Activated naive CD4-positive, alpha-beta T cell (primary cell): ENCODE results near the gene SRXN1.
"Not testable (repeated sequence)": the region's sequence is repeated elsewhere in the genome, so short reads cannot be mapped to it uniquely, and the experiment has no call there.

Experiments used
- DNase-seq, 4 experiments: peaks; one replicate each; lab custom pipeline; 2025; lab: John Stamatoyannopoulos, UW

Gene SRXN1

DNA sequence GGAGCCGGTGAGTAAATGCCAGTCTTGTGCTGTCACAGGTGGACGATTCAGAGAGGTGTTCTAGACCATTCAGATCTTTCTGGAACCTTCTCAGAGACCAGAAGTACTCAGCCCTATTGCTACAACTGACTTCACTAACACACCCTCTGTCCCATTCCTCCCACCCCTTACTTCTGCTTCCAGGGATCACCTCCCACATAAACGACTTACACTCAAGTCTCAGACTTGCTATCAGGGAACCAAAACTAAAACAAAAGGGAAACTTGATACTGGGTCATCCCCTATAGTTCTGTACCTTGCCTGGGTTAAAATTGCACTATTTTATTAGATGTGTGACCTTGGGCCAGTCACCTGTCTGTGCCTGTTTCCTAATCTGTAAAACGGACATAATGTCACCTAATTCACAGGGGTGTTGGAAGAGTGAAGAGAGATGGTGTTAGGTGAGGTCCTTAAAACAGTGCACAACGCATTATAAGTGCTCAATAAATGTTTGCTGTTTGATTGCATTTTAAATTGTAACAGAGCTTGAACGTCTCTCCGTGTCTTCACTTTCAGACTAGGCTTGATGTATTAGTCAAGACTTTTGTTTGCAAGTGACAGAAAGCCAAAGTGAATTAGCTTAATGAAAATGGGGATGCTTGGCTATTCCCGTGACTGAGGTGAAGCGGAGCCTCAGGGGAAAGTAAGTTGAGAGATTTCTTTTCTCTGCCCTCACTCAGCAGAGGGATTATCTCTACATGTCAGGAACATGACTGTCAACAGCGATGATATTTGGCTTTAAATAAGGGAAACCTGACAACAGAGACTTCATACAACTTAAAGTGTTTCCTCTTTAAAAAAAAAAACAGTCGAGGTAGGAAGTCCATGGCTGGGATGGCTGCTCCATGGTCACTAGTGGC is 3.0 kb upstream of the SRXN1 start:
- DNase-seq = no peak

DNA sequence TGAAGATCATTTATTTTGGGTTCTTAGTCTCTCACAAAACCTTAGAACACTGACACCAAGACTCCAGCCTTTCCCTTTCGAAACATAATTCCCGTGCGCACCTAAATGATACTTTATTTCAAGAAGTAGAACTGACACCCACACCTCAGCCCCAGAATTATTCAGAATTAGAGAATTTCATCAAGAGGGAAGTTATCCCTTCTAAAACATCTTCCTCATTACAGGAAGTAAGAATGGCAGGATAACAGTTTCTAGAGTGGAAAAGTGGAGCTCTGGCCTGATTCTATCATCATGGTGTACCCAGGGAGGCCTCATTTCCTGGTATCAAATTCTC is 1.4 kb upstream of the SRXN1 start:
- DNase-seq = no peak

DNA sequence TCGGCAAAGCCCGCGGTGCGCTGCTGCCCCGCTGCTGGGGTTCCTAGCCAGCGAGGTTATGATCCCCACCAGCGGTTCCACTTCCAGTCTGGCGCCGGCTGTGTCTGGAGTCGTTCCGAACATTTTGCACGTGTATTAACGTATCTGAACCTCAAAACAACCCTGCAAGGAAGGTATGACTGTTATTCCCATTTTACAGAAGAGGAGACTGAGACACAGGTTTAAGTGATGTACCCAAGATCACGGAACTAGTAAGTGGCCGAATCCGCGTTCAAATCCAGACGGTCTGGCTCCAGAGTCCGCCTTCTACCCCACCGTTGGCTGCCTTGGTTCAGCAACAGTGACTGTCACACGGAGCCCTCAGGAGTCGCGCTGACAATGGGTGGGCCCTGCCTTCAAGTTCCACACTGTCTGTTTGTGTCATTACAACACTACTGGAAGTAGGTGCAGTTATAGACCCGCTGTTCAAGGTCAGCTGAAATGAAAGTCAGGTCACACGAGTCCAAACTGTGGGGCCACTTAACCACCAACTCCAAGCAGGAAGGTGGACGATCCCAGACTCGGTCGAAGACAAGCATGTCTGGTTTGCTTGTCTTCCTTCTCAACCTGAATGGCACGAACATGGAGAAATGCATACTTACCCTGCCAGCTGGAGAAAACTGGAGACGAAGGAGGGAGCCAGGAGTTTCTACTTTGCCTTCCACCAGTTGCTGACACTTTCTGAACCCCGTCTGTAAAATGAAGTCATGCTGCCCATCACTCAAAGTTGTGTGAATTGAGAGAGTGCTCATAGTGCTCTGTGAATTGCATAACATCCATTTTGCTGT is 803 bp upstream of the SRXN1 start:
- DNase-seq = no peak

DNA sequence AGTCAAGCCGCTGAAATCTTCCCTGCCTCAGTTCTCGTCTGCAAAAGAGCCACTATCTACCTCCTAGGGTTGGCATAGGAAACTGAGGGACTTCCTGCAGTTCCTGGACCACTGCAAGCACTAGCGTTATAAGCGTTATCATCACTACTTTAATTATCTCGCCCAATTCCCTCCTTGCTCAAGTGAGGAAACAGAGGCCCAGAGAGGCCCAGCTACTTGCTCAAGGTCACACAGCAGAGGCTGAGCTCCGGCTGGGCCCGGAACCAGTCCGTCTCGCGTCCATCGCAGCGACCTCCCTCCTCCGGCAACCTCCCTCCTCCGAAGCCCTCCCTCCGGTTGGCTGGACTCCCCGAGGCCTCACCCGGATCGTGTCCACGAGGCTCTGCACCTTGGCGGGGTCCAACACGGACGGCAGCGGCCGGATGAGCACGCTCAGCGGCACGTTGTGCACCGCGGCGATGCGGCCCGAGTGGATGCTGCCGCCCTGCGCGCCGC is 338 bp downstream of the SRXN1 start:
- no peak for DNase-seq

DNA sequence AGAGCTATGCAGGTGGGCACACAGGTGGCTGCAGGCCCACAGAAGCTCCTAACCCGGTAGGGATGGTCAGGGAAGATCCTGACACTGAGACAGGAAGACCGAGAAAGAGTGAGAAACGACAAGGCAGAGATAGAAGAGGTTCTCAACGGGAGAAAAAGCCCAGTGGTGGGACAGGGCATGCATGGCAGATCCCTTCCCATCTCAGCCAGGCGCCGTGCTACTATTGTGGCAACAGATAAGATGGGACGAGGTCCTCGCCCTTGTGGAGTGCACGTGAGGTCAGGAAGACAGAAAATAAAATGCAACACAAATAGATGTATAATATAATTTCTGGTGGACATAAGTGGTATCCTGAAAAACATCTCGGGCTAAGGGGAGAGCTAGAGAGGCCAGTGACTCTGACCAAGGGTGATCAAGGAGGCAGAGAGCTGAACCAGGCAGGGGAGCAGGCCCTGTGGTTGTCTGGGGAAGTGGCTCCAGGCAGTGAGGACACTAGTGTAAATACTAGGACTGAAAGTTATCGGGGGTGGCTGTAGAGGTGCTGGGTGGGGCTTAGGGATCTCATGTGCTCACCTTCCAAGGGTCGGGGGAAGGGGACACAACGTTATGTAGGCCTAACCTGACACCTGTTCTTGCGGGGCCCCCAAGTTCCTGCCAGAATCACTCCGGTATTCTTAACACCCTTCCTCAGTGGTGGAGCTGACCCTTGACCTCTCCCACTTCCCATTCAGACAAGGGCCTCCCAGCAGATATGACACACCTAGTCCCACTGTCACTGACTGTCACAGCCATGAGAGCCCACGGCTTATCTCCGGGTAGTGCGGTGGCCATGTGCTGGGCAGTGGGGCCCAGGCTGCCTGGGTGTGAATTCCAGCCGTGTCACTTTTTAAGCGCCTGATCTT is 1.0 kb downstream of the SRXN1 start:
- no peak for DNase-seq

DNA sequence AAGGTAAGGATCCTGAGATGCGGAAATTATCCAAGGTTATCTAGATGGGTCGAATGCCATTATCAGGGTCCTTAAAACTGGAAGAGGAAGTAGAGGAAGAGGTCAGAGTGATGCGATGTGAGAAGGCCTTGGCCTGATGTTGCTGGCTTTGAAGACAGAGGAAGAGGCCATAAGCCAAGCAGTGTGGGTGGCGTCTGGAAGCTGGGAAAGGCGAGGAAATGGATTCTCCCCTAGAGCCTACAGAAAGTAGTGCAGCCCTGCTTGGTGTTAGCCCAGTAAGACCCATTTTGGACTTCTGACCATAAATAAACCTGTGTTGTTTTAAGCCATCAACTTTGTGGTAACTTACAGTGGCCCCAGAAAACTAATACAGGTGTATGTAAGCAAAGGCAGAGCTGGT is 2.0 kb downstream of the SRXN1 start:
- no peak for DNase-seq

DNA sequence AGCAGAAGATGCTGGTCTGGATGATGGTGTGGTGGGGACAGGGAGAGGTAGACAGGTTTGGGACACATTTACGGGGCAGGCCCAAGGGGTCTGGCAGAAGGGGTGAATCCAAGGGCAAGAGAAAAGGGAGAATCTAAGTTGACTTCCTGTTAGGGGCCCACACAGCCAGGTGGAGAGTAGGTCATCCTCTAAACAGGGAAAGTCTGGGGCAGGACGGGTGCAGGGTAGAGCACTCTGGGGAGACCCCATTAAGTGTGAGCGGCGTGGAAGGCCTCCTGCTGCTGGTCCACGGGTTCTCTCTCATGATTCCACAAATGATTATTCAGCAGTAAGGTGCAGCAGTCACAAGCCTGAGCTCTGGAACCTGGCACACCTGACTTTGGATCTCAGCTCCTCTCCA is 2.7 kb downstream of the SRXN1 start:
- DNase-seq = no peak

DNA sequence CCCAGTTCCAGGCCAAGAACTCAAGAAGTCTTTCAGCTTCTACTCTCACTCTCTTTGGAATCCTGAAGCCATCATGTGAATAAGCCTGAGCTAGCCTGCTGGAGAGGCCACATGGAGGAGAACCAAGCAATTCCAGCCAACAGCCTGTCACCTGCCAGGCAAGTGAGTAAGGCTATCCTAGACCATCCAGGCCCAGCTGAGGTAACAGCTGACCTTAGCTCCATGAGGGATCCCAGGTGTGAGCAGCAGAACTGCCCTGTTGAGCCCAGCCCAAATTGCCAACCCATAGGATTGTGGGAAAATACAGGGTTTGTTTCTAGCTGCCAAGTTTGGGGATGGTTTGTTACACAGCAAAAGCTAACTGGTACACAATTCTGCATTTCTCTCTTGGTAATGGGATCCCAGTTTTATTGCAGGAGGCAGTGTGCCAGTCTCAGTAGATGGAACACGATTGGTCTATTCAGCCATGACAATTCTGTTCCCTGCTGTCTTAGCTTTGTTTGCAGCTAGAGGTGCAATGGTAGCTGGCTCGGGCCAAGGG is 5.5 kb downstream of the SRXN1 start:
- no peak for DNase-seq

DNA sequence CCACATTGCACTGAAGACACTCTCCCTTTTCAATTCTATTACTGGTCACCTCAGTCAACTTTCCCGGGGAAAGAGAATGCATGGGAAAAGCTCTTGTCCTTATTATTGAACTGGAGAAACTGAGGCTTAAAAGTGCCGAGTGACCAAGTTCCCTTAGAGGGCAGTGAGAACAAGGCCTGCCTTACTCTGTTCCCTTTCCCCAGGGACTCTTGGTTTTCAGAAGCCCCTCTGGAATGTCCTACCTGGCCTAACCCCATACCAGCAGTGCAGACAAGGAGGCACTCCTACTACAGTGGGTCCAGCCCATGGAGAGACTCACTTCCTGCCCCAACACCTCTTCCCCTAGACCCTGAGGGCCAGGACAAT is 6.1 kb downstream of the SRXN1 start:
- no peak for DNase-seq

DNA sequence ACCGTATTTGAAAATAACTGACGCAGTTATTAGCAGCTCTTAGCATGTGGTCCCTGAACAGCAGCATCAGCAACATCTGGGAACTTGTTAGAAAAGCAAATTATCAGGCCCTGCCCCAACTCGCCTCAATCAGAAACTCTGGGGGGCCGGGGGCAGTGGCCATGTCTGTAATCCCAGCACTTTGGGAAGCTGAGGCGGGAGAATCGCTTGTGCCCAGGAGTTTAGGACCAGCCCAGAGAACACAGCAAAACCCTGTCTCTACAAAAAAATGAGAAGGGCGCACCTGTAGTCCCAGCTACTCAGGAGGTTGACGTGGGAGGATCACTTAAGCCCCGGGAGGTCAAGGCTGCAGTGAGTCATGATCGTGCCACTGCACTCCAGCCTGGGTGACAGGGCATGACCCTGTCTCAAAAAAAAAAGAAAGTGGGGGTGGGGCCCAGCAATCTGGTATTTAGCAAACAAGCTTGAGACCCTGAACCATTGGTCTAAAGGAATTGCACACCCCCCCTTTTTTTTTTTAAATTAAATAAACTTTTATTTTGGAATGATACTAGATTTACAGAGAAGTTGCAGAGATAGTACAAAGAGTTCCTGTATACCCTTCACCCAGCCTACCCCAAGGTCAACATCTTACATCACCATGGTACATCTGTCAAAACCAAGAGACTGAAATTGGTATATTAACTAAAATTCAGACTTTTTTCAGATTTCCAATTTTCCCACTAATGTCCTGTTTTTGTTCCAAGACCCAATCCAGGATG is 6.7 kb downstream of the SRXN1 start:
- no peak for DNase-seq

DNA sequence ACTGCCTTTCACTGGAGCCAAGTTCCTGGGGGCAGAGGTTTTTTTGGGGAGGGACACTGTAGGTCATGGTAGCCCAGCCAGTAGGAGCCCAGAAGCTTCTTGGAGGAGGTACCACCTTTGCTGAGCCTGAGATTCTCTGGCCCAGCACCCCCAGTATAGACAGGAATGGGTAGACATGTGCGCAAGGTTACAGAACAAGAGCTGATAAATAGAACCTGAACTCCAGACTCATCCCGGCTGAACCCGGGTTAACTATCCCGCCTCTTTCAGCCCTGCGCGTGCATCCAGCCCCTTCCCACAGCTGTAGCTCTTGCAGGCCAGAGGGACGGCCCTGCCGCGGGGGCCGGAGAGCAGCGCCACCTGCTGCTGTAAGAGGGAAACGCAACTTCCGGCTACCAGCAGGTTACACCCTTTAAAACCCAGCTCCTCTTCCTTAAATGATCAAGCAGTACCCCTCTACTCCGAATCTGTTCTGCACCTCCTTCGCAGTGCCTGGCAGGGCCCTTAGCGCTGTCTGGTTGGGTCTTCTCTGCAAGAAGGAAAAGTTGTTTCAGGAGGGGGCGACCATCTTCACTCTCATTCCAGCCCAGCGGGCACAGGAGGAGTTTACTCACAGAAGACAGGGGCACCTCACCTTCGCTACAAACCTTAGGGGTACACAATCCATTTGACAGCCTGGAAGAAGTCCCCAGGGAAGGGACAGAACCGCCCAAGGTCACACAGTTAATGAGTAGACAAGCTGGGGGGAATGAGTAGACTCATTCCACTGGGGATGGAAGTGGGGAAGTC is 7.5 kb downstream of the SRXN1 start:
- peak; percentile 24 to 43 (median 34) for DNase-seq

DNA sequence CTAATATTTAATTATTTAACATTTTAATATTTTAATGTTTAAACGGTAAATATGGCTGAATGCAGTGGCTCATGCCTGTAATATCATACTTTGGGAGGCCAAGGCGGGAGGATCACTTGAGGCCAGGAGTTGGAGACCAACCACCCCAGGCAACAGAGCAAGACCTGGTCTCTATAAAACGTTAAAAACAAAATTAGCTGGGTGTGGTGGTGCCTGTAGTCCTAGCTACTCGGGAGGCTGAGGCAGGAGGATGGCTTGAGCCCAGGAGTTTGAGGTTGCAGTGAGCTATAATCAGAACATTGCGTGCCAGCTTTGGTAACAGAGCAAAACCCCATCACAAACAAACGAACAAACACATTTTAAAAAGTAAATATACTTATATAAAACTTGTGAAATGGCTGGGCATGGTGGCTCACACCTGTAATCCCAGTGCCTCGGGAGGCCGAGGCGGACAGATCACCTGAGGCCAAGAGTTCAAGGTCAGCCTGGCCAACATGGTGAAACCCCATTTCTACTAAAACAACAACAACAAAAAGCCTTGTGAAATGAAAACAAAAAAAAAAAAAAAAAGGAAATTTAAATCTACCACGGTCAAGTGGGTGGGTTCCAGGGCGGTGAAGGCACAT is 8.2 kb downstream of the SRXN1 start:
- DNase-seq = no peak

DNA sequence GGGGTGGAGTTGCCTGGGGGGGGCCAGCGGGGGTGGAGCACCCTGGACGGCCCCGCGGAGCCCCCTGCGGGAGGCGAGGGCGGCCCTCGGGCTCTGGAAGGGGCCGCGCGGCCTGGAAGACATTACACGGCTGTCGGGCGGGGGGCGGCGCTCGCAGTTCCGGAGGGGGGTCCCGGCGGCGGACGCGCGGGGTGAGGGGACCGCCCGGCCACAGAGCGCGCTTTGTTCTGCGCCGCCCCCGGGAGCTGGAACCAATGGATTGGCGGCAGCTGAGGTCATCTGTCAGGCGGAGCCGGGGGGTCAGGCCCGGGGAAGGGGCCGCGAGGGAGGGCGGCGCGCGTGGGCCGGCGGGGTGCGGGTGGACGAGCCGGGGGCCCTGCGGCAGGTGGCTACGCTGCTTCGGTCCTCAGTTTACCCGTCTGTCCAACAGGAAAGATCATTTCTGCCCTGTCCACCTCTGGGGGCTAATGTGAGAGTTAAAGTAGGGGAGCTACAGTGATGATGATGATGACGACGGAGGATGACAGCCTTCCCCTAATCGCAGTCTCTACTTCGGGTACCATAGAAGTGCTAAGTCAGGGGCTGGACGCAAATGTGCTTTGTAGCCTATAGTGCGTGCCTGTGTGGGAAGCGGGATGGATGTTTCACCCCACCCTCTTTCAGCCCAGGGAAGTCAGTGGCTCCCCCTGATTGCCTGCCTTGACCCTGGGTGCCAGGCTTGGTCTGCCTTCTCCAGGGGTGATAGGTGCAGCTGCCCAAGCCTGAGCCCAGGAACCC is 10.4 kb downstream of the SRXN1 start:
- DNase-seq = no peak

DNA sequence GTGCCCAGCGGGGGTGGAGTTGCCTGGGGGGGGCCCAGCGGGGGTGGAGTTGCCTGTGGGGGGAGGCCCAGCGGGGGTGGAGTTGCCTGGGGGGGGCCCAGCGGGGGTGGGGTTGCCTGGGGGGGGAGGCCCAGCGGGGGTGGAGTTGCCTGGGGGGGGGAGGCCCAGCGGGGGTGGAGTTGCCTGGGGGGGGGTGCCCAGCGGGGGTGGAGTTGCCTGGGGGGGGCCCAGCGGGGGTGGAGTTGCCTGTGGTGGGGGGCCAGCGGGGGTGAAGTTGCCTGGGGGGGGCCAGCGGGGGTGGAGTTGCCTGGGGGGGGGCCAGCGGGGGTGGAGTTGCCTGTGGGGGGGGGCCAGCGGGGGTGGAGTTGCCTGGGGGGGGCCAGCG is 11.0 kb downstream of the SRXN1 start:
- DNase-seq = not testable (repeated sequence)

DNA sequence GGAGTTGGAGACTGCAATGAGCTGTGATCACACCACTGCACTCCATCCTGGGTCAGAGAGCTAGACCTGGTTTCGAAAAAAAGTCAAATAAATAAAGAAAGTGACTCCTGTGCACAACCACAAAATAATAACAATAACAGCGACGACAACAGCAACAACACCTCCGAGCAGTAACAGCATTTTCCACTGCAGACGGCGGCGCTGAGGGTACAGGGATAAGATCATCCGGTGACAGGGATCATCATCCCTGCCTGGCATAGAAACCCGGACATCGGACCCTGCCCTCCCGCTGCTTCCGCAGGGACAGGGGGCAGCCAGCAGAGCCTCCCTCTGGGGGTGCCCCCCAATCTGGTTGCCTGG is 11.5 kb downstream of the SRXN1 start:
- DNase-seq = no peak

DNA sequence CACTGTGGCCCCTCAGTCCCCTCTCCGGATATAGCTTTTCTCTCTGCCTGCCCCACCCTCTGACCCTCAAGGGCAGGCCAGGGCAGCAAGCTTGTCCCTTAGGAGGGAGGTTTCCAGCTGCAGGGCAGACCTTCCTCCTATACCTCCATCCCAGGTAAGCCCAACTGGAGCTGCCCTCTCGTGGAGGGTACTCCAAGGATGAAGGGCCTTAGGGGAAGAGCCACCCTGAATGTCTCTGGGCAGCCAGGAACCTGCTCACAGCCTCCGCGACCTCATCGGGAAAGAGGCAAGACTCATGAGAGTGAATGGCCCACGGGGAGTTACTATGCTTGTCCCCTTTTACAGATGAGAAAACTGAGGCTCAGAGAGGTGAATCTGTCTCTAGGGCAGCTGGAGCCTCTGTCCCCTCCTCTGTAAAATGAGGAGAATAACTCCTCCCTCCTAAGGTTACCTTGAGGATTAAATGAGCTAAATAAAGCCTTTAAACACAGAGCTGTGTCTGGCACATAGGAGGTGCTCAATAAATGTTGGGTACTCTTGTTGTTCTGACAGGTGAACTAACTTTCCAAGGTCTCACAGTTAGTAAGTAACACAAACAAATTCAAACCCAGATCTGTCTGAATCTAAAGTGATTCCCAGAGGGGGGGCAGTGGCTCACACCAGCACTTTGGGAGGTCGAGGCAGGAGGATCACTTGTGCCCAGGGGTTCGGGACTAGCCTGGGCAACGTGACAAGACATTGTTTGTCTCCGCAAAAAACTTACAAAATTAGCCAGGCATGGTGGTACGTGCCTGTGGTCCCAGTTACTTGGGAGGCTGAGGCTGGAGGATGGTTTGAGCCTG is 12.1 kb downstream of the SRXN1 start:
- no peak for DNase-seq

DNA sequence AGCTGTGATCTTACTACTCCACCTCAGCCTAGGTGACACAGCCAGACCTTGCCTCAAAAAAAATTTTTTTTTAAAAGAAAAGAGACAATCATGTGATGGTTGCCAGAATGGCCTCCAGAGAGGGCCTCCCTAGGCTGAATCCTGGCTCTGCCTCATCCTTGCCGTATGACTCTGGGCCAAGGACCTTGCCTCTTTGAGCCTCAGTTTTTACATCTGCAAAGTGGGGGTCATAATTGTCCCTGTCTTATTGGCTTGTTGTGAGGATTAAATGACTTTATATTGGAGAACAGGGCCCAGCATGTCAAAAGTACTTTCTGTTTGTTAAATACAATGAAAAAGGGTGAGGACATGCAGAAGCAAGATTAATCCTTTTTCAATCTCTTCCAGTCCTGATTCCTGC is 14.4 kb downstream of the SRXN1 start:
- no peak for DNase-seq

DNA sequence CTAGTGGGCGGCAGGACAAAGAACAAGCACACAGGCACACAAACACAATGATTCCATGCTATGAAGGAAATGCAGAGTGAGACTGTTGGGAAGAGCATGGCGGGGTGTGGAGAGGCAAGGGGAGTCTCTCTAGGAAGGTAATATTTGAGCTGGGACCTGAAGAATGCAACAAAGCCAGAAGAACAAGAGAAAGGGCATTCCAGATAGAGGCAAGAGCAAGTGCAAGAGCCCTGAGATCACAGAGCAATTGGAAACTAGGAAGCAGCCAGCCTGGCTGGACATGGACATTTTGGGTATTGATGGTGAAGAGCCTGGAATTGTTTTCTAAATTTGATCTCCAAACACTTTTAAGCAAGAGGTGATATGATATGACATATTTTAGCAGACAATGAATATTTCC is 15.4 kb downstream of the SRXN1 start:
- DNase-seq = no peak
